WTC11 (cell line): Measurements from ENCODE around the gene BMF. TPM values are rescaled to one million over a fixed set of nuclear protein-coding genes. Genes with fewer than 3 reads are reported as not detected.

ENCODE experiments used
- ATAC-seq: fragments of 200-7000 bp; cut with Tn5 transposase; 2 replicates; pipeline ENCODE4 v1.10.0; 2021; ENCODE audit warnings: mild to moderate bottlenecking, moderate library complexity
- CTCF ChIA-PET: fragments of 300-600 bp; sonication (Branson Sonifier 250); formaldehyde crosslinking; loops from one replicate; lab custom pipeline; 2021; ENCODE audit warnings: antibody characterized with exemption; lab: Charles Lee
- POLR2A ChIA-PET: fragments of 350-600 bp; sonication (Branson Sonifier 250); formaldehyde crosslinking; loops from one replicate; lab custom pipeline; 2021; ENCODE audit warnings: antibody characterized with exemption; lab: Charles Lee
- DNase-seq: peaks from one replicate; pipeline ENCODE4 v3.0.0; 2021; ENCODE audit warnings: low spot score
- H3K27ac Mint-ChIP-seq: 2 replicates; pipeline ENCODE4 v1.8.0; 2021; ENCODE audit warnings: mixed read lengths
- H3K27me3 Mint-ChIP-seq: 2 replicates; pipeline ENCODE4 v1.8.0; 2021; ENCODE audit warnings: low read depth, mild to moderate bottlenecking, moderate library complexity, mixed read lengths
- H3K36me3 Mint-ChIP-seq: 2 replicates; pipeline ENCODE4 v1.8.0; 2021; ENCODE audit warnings: mixed read lengths
- H3K4me1 Mint-ChIP-seq: 2 replicates; pipeline ENCODE4 v1.8.0; 2022; ENCODE audit warnings: mixed read lengths
- H3K4me3 Mint-ChIP-seq: 2 replicates; pipeline ENCODE4 v1.8.0; 2021; ENCODE audit warnings: mild to moderate bottlenecking, moderate library complexity, mixed read lengths
- H3K9me3 Mint-ChIP-seq: 2 replicates; pipeline ENCODE4 v1.8.0; 2021; ENCODE audit warnings: mixed read lengths
- CBFB ChIP-seq: sonication (generic); formaldehyde crosslinking; IDR thresholded peaks from 2 replicates; pipeline ENCODE4 v1.8.1; 2022; ENCODE audit warnings: mild to moderate bottlenecking, low read depth, missing genetic modification reagents
- FOXJ3 ChIP-seq: sonication (generic); formaldehyde crosslinking; IDR thresholded peaks from 2 replicates; pipeline ENCODE4 v1.9.0; 2021; ENCODE audit warnings: missing genetic modification reagents, mild to moderate bottlenecking, borderline replicate concordance
- KAT7 ChIP-seq: sonication (generic); formaldehyde crosslinking; IDR thresholded peaks from 2 replicates; pipeline ENCODE4 v1.8.1; 2023; ENCODE audit warnings: missing genetic modification reagents, mild to moderate bottlenecking, borderline replicate concordance
- NR1H2 ChIP-seq: sonication (generic); formaldehyde crosslinking; IDR thresholded peaks from 2 replicates; pipeline ENCODE4 v1.9.0; 2021; ENCODE audit warnings: mild to moderate bottlenecking, moderate library complexity, missing genetic modification reagents
- RORB ChIP-seq: fragments of 250-450 bp; sonication (Bioruptor Pico); IDR thresholded peaks from 2 replicates; pipeline ENCODE4 v1.9.0; 2021; ENCODE audit warnings: mild to moderate bottlenecking
- ZNF121 ChIP-seq: sonication (generic); formaldehyde crosslinking; IDR thresholded peaks from 2 replicates; pipeline ENCODE4 v1.8.0; 2023; ENCODE audit warnings: missing genetic modification reagents
- ZNF232 ChIP-seq: sonication (generic); formaldehyde crosslinking; IDR thresholded peaks from 2 replicates; pipeline ENCODE4 v1.8.0; 2022; ENCODE audit warnings: mild to moderate bottlenecking, missing genetic modification reagents
- total RNA-seq: library from RNA; stranded (reverse); gene quantifications from 3 replicates; pipeline ENCODE4 v1.2.3, GENCODE V29; 2021
- TF ChIP-seq, protein P1 (sequence below): sonication (generic); formaldehyde crosslinking; IDR thresholded peaks from 2 replicates; pipeline ENCODE4 v1.8.0; 2023; ENCODE audit warnings: missing genetic modification reagents
- TF ChIP-seq, protein P2 (sequence below): sonication (generic); formaldehyde crosslinking; IDR thresholded peaks from 2 replicates; pipeline ENCODE4 v1.8.1; 2022; ENCODE audit warnings: low read depth, missing genetic modification reagents, borderline replicate concordance
- TF ChIP-seq, protein P3 (sequence below): sonication (generic); formaldehyde crosslinking; IDR thresholded peaks from 2 replicates; pipeline ENCODE4 v1.8.0; 2022; ENCODE audit warnings: missing genetic modification reagents
- TF ChIP-seq, protein P4 (sequence below): sonication (generic); formaldehyde crosslinking; IDR thresholded peaks from 2 replicates; pipeline ENCODE4 v1.8.1; 2023; ENCODE audit warnings: mild to moderate bottlenecking, missing genetic modification reagents

Gene BMF
- total RNA-seq, 1 experiment from 2014 or later, result 36.9 TPM

- peaks cover 9% of the 10 kb centered on the region; the same call in 1 of the 2 replicates for H3K9me3 Mint-ChIP-seq
- ATAC-seq (no peak), DNase-seq (no peak)
- ChIA-PET POLR2A (interaction anchor here (0.8 to 1.7 kb wide), 2 partner anchors 36 to 38 kb away, joined by 4 read pairs; partner anchors contain the start of gene BMF), CTCF (interaction anchor here (0.5 to 3.6 kb wide), 9 partner anchors 11 to 1629 kb away, joined by 3 to 20 read pairs (median 4); no protein-coding TSS in a partner anchor)
- peaks cover 7% of the 10 kb centered on the region; the same call in 1 of the 2 replicates for H3K27me3 Mint-ChIP-seq
- H3K27ac Mint-ChIP-seq, result no peak overlapping the region
- H3K4me1 Mint-ChIP-seq, result peaks cover 35% of the 10 kb centered on the region
- no peak overlapping the region for H3K4me3 Mint-ChIP-seq
- TF ChIP-seq, protein P1, sequence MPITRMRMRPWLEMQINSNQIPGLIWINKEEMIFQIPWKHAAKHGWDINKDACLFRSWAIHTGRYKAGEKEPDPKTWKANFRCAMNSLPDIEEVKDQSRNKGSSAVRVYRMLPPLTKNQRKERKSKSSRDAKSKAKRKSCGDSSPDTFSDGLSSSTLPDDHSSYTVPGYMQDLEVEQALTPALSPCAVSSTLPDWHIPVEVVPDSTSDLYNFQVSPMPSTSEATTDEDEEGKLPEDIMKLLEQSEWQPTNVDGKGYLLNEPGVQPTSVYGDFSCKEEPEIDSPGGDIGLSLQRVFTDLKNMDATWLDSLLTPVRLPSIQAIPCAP, result no peak
- no peak for TF ChIP-seq ZNF232 (CRISPR knock-in tag)
- no peak for TF ChIP-seq CBFB (CRISPR knock-in tag)
- peak; percentile 15; the same call in 1 of the 2 replicates for TF ChIP-seq ZNF121 (CRISPR knock-in tag)
- TF ChIP-seq, protein P2, sequence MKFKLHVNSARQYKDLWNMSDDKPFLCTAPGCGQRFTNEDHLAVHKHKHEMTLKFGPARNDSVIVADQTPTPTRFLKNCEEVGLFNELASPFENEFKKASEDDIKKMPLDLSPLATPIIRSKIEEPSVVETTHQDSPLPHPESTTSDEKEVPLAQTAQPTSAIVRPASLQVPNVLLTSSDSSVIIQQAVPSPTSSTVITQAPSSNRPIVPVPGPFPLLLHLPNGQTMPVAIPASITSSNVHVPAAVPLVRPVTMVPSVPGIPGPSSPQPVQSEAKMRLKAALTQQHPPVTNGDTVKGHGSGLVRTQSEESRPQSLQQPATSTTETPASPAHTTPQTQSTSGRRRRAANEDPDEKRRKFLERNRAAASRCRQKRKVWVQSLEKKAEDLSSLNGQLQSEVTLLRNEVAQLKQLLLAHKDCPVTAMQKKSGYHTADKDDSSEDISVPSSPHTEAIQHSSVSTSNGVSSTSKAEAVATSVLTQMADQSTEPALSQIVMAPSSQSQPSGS (CRISPR knock-in tag), result no peak
- TF ChIP-seq, all 79 proteins: peak for 1
- H3K36me3 Mint-ChIP-seq, result peaks cover 5% of the 10 kb centered on the region; the same call in 1 of the 2 replicates
Measured at GRCh38 chr15:40070608-40071218, 38.0 kb downstream of the BMF start.

DNA sequence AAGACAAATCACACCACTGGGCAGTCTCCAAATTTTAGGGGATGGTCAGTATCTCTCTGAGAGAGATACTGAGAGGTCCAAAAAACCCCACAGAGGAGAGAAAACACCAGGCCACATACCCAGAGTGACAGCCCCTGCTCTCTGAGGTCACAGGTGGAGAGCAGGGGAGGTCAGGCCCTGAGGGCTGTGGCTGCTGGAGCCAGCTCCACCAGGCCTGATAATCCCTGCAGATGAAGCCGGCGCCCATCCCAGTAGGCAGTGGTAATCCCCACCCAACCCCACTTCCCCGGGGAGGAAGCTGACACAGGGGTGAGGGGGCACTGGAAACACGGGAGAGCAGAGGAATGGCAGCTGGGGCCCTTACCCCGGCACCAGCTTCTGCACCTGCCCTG lies 38.5 kb downstream of the BMF start:
- no peak overlapping the region for H3K4me3 Mint-ChIP-seq
- POLR2A ChIA-PET, result interaction anchor here (0.8 to 1.7 kb wide), 3 partner anchors 22 to 39 kb away, joined by 3 to 4 read pairs (median 4); partner anchors contain the start of gene BMF
- H3K27me3 Mint-ChIP-seq, result peaks cover 6% of the 10 kb centered on the region; the same call in 1 of the 2 replicates
- H3K36me3 Mint-ChIP-seq, result peaks cover 5% of the 10 kb centered on the region; the same call in 1 of the 2 replicates
- ATAC-seq, result no peak
- peaks cover 9% of the 10 kb centered on the region; the same call in 1 of the 2 replicates for H3K9me3 Mint-ChIP-seq
- TF ChIP-seq FOXJ3 (CRISPR knock-in tag) (no peak), KAT7 (CRISPR knock-in tag) (no peak), ZNF232 (CRISPR knock-in tag) (no peak), NR1H2 (CRISPR knock-in tag) (no peak), RORB (no peak)
- TF ChIP-seq, protein P3, sequence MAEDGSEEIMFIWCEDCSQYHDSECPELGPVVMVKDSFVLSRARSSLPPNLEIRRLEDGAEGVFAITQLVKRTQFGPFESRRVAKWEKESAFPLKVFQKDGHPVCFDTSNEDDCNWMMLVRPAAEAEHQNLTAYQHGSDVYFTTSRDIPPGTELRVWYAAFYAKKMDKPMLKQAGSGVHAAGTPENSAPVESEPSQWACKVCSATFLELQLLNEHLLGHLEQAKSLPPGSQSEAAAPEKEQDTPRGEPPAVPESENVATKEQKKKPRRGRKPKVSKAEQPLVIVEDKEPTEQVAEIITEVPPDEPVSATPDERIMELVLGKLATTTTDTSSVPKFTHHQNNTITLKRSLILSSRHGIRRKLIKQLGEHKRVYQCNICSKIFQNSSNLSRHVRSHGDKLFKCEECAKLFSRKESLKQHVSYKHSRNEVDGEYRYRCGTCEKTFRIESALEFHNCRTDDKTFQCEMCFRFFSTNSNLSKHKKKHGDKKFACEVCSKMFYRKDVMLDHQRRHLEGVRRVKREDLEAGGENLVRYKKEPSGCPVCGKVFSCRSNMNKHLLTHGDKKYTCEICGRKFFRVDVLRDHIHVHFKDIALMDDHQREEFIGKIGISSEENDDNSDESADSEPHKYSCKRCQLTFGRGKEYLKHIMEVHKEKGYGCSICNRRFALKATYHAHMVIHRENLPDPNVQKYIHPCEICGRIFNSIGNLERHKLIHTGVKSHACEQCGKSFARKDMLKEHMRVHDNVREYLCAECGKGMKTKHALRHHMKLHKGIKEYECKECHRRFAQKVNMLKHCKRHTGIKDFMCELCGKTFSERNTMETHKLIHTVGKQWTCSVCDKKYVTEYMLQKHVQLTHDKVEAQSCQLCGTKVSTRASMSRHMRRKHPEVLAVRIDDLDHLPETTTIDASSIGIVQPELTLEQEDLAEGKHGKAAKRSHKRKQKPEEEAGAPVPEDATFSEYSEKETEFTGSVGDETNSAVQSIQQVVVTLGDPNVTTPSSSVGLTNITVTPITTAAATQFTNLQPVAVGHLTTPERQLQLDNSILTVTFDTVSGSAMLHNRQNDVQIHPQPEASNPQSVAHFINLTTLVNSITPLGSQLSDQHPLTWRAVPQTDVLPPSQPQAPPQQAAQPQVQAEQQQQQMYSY (CRISPR knock-in tag), result no peak
- TF ChIP-seq, all 79 proteins: peak for 0
- CTCF ChIA-PET, result interaction anchor here (0.5 to 3.6 kb wide), 11 partner anchors 10 to 1630 kb away, joined by 3 to 20 read pairs (median 4); no protein-coding TSS in a partner anchor
- H3K4me1 Mint-ChIP-seq, result peaks cover 29% of the 10 kb centered on the region
- DNase-seq, result no peak
- peak overlapping the region; percentile 11; the same call in 1 of the 2 replicates for H3K27ac Mint-ChIP-seq

DNA sequence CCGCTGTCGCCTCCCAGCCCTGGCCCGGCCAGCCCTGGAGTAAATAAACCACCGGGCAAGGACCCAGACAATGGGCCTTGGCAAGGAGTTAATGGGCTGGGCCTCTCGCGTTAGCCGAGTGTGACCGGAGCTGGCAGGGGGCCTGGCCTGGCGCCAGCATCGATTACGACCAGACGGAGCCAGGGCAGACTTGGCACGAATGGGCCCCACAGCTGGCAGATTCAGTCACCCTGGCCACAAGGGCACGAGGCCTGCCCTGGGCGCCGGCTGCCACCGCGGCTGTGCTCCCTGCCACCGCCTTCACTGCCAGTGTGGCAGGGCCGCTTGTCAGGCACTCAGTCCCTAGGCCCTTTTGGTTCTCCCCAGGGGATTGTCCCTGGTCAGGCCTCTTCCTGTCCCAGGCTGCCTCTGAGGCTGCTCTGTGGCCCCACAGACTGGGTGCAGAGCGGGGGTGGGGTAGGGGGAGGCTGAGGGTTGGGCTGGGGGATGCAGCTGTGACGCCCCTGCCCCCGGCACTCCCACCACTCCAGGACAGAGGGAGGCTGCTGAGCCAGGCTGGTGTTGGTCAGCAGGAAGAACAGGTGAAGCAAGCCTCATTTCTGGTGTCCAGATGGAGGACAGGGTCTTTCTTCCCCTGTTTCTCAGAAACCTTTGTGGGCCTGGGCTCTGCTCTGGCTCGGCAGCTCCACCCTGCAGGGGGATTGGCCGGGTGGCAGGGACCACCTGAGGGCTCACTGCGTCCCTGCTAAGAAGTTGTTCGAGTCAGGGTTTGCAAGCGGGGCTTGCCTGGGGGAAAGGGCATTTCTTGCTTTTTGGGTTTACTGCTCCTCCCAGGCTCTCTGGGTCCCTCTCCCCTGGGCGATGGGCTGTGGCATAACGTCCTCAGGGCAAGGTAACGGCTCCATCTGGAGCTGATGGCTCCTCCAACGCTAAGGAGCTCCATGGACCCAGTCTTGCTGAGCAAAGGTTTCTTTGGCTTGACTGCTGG lies 39.2 kb downstream of the BMF start:
- H3K4me1 Mint-ChIP-seq, result peaks cover 33% of the 10 kb centered on the region
- H3K9me3 Mint-ChIP-seq, result peaks cover 8% of the 10 kb centered on the region; the same call in 1 of the 2 replicates
- peak overlapping the region; percentile 11; the same call in 1 of the 2 replicates for H3K27ac Mint-ChIP-seq
- peak; percentile 56 for DNase-seq
- TF ChIP-seq, protein P4, sequence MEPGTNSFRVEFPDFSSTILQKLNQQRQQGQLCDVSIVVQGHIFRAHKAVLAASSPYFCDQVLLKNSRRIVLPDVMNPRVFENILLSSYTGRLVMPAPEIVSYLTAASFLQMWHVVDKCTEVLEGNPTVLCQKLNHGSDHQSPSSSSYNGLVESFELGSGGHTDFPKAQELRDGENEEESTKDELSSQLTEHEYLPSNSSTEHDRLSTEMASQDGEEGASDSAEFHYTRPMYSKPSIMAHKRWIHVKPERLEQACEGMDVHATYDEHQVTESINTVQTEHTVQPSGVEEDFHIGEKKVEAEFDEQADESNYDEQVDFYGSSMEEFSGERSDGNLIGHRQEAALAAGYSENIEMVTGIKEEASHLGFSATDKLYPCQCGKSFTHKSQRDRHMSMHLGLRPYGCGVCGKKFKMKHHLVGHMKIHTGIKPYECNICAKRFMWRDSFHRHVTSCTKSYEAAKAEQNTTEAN (CRISPR knock-in tag), result 0 out of 2 replicates have a peak, but pooled peaks have one; percentile 56
- TF ChIP-seq ZNF121 (CRISPR knock-in tag), result no peak
- TF ChIP-seq, all 79 proteins: peak for 1
- POLR2A ChIA-PET, result interaction anchor here (1.1 to 1.7 kb wide), 3 partner anchors 22 to 40 kb away, joined by 3 to 4 read pairs (median 3); partner anchors contain the start of gene BMF
- ATAC-seq, result peak; percentile 68
- no peak overlapping the region for H3K4me3 Mint-ChIP-seq
- CTCF ChIA-PET, result interaction anchor here (0.9 to 3.6 kb wide), 10 partner anchors 10 to 210 kb away, joined by 3 to 20 read pairs (median 4); no protein-coding TSS in a partner anchor
- H3K27me3 Mint-ChIP-seq, result peaks cover 4% of the 10 kb centered on the region; the same call in 1 of the 2 replicates
- H3K36me3 Mint-ChIP-seq, result peaks cover 5% of the 10 kb centered on the region; the same call in 1 of the 2 replicates
